Nephron progenitor cell (in vitro differentiated cells): ENCODE data around the gene P3H3.

Source experiments
- DNase-seq: peaks from one replicate; pipeline ENCODE4 v3.0.0; 2021
- H3K27ac Mint-ChIP-seq: 2 replicates; pipeline ENCODE4 v1.8.0; 2021; ENCODE audit warnings: mild to moderate bottlenecking, moderate library complexity, mixed read lengths
- H3K27me3 Mint-ChIP-seq: 2 replicates; pipeline ENCODE4 v1.8.0; 2021; ENCODE audit warnings: mild to moderate bottlenecking, low read depth, mixed read lengths; ENCODE audit not compliant: poor library complexity
- H3K36me3 Mint-ChIP-seq: 2 replicates; pipeline ENCODE4 v1.8.0; 2021; ENCODE audit warnings: low read depth, mixed read lengths
- H3K4me1 Mint-ChIP-seq: 2 replicates; pipeline ENCODE4 v1.8.0; 2021; ENCODE audit warnings: mixed read lengths
- H3K4me3 Mint-ChIP-seq: 2 replicates; pipeline ENCODE4 v1.8.0; 2021; ENCODE audit warnings: mild to moderate bottlenecking, moderate library complexity, mixed read lengths
- H3K9me3 Mint-ChIP-seq: 2 replicates; pipeline ENCODE4 v1.8.0; 2021; ENCODE audit warnings: mild to moderate bottlenecking, moderate library complexity, mixed read lengths
- CTCF ChIP-seq: fragments of 200-600 bp; sonication (generic); IDR thresholded peaks from 2 replicates; pipeline ENCODE4 v1.5.0; 2021; ENCODE audit warnings: antibody characterized with exemption

P3H3 gene

GRCh38 chr12:6837370-6838060 is 9.3 kb downstream of the P3H3 start:
- Mint-ChIP-seq H3K27me3 (peaks cover 5% of the 10 kb centered on the region), H3K36me3 (peaks cover 45% of the 10 kb centered on the region), H3K4me3 (no peak overlapping the region), H3K4me1 (peaks cover 4% of the 10 kb centered on the region), H3K9me3 (no peaks in the 10 kb centered on the region), H3K27ac (no peak overlapping the region)
- DNase-seq = no peak
- no peak for TF ChIP-seq CTCF

DNA sequence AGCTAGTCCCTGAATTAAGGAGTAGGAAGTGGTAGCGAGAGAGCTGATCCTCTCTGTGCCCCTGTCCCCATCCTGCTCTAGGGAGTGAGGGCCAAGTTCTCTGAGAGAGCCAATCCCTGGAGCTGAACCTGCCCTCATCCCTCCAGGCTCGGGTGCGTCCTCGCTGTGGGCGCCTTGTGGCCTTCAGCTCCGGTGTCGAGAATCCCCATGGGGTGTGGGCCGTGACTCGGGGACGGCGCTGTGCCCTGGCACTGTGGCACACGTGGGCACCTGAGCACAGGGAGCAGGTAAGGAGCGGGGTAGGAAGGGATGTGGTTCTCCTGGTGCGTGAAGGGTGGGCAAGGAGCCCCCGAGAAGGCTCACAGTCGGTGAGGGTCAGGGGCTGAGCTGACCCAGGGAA is 10.6 kb downstream of the P3H3 start:
- no peaks in the 10 kb centered on the region for H3K9me3 Mint-ChIP-seq
- H3K36me3 Mint-ChIP-seq = peaks cover 42% of the 10 kb centered on the region
- no peak for TF ChIP-seq CTCF
- no peak overlapping the region for H3K4me3 Mint-ChIP-seq
- H3K4me1 Mint-ChIP-seq = peaks cover 13% of the 10 kb centered on the region
- peak overlapping the region; percentile 71 for H3K27ac Mint-ChIP-seq
- DNase-seq = no peak
- peaks cover 5% of the 10 kb centered on the region for H3K27me3 Mint-ChIP-seq

DNA sequence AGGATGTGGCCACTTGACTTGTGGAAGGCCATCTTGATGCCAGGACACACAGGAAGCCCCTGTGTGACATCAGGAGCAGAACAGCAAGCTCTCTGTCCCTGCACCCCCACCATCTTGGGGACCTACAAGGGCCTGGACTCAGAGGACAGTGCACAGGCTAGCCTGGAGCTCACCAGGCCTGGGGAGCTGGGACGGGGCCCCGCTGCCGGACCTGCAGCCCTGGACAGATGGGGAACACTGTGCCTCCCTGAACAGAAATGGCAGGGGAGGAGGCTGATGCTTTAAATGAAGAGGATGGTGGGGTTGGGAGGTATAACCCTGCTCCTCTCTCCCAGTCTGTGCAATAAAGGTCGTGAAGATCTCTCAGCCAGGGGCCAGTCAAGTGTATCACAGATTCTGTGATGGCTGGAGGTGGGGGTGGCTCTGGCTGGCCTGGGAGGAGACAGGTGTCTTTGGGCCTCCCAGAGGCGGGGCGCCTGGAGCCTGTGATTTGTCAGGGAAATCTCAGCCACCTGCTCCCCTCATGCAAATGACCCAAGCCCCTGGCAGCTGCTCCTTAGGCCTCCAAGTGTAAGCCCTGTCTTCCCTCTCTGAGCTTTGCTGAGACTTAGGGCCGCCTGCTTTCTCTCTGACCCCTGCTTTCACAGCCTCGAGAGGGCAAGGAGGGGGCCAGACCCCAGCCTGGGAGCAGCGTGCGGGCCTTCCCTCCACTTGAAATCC is 11.4 kb downstream of the P3H3 start:
- Mint-ChIP-seq H3K4me3 (no peak overlapping the region), H3K27ac (no peak overlapping the region), H3K27me3 (peaks cover 5% of the 10 kb centered on the region), H3K4me1 (peaks cover 13% of the 10 kb centered on the region), H3K36me3 (peaks cover 40% of the 10 kb centered on the region), H3K9me3 (no peaks in the 10 kb centered on the region)
- TF ChIP-seq CTCF = no peak
- no peak for DNase-seq

DNA sequence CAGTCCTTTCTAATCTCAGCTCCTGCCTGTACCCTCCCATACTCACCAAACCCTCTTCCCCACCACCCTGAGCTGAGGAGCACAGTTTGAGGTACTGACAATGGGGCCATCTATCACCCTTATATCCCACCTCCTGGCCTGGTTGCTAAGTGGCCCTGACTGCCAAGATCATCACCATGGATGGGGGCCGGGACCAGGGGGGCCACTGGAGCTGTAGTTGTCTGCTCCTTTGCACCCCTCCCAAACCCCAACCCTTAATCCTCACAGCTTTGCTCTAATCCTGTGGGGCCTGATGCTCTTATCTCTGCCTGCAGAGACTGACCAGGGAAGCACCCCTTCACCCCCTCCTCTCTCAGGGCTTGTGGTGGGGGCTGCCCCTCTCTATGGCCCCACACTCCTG is 12.1 kb downstream of the P3H3 start:
- Mint-ChIP-seq H3K4me1 (peaks cover 13% of the 10 kb centered on the region), H3K27ac (no peak overlapping the region), H3K9me3 (no peaks in the 10 kb centered on the region), H3K4me3 (no peak overlapping the region), H3K27me3 (peaks cover 5% of the 10 kb centered on the region), H3K36me3 (peaks cover 40% of the 10 kb centered on the region)
- DNase-seq = no peak
- TF ChIP-seq CTCF = no peak

GRCh38 chr12:6840761-6841515 is 12.7 kb downstream of the P3H3 start, which contains the start of gene GNB3:
TSS of gene GNB3 (plus strand) at chr12:6840925. CDS start at chr12:6841288, 363 bp downstream.
- Mint-ChIP-seq H3K9me3 (no peaks in the 10 kb centered on the region), H3K27me3 (peaks cover 4% of the 10 kb centered on the region), H3K4me1 (peaks cover 13% of the 10 kb centered on the region), H3K27ac (peak within 1 kb of the TSS; percentile 45), H3K36me3 (peaks cover 37% of the 10 kb centered on the region), H3K4me3 (no peak within 1 kb of the TSS)
- TF ChIP-seq CTCF = no peak
- DNase-seq = no peak
